MM.1S (cell line): ENCODE results near the gene SLC25A28.
"Not testable (repeated sequence)": the region's sequence is repeated elsewhere in the genome, so short reads cannot be mapped to it uniquely, and the experiment has no call there.

ENCODE experiments used
- DNase-seq: peaks from one replicate; pipeline ENCODE4 v3.0.0-alpha.2; 2015
- H2AFZ ChIP-seq: fragments of 300-600 bp; sonication (generic); 2 replicates; pipeline ENCODE4 v1.6.0; 2016; ENCODE audit warnings: antibody characterized with exemption, low read length
- H3F3A ChIP-seq: fragments of 300-600 bp; sonication (generic); 2 replicates; pipeline ENCODE4 v1.6.1; 2016; ENCODE audit warnings: mild to moderate bottlenecking, antibody characterized with exemption, low read length, moderate library complexity, mixed read lengths; ENCODE audit not compliant: insufficient read depth
- H3K27ac ChIP-seq: fragments of 300-600 bp; sonication (generic); 2 replicates; pipeline ENCODE4 v1.5.1; 2016; ENCODE audit warnings: mild to moderate bottlenecking, low read length
- H3K27me3 ChIP-seq: fragments of 300-600 bp; sonication (generic); replicated peaks from 2 replicates; pipeline ENCODE4 v1.6.0; 2016; ENCODE audit warnings: low read length; ENCODE audit not compliant: insufficient read depth
- H3K36me3 ChIP-seq: fragments of 300-600 bp; sonication (generic); replicated peaks from 2 replicates; pipeline ENCODE4 v1.6.1; 2016; ENCODE audit warnings: mild to moderate bottlenecking, low read length, mixed read lengths; ENCODE audit not compliant: insufficient read depth
- H3K4me1 ChIP-seq: fragments of 300-600 bp; sonication (generic); 2 replicates; pipeline ENCODE4 v1.6.1; 2016; ENCODE audit warnings: low read length, mixed read lengths
- H3K4me2 ChIP-seq: fragments of 300-600 bp; sonication (generic); 2 replicates; pipeline ENCODE4 v1.6.0; 2016; ENCODE audit warnings: low read depth, low read length
- H3K4me3 ChIP-seq: fragments of 300-600 bp; sonication (generic); 2 replicates; pipeline ENCODE4 v1.5.1; 2016; ENCODE audit warnings: low read length, mixed read lengths
- H3K79me2 ChIP-seq: fragments of 300-600 bp; sonication (generic); 2 replicates; pipeline ENCODE4 v1.6.1; 2016; ENCODE audit warnings: mixed run types, low read length, mixed read lengths
- H3K9ac ChIP-seq: fragments of 300-600 bp; sonication (generic); 2 replicates; pipeline ENCODE4 v1.6.1; 2016; ENCODE audit warnings: low read length, mixed read lengths
- H3K9me2 ChIP-seq: fragments of 300-600 bp; sonication (generic); replicated peaks from 2 replicates; pipeline ENCODE4 v1.6.1; 2016; ENCODE audit warnings: mild to moderate bottlenecking, low read length, mixed read lengths; ENCODE audit not compliant: insufficient read depth
- H3K9me3 ChIP-seq: fragments of 300-600 bp; sonication (generic); replicated peaks from 2 replicates; pipeline ENCODE4 v1.6.1; 2016; ENCODE audit warnings: mild to moderate bottlenecking, low read length, mixed read lengths; ENCODE audit not compliant: insufficient read depth
- H4K20me1 ChIP-seq: fragments of 300-600 bp; sonication (generic); 2 replicates; pipeline ENCODE4 v1.6.1; 2016; ENCODE audit warnings: mild to moderate bottlenecking, low read length, moderate library complexity, mixed read lengths; ENCODE audit not compliant: insufficient read depth
- CTCF ChIP-seq: fragments of 300-600 bp; sonication (generic); IDR thresholded peaks from 2 replicates; pipeline ENCODE4 v1.5.1; 2016; ENCODE audit warnings: antibody characterized with exemption, low read length, mixed read lengths
- EZH2 ChIP-seq: fragments of 300-600 bp; sonication (generic); optimal IDR thresholded peaks from 2 replicates; pipeline ENCODE3; 2017; ENCODE audit warnings: low read depth, mild to moderate bottlenecking, antibody characterized with exemption, low read length, mixed read lengths
- EZH2phosphoT487 ChIP-seq: fragments of 300-600 bp; sonication (generic); IDR thresholded peaks from 2 replicates; pipeline ENCODE4 v1.6.1; 2018; ENCODE audit warnings: antibody characterized with exemption, low read length

SLC25A28 gene

GRCh38 chr10:99628923-99629624, 8.8 kb upstream of the SLC25A28 start:
- Histone ChIP-seq H4K20me1 (no peaks in the 10 kb centered on the region), H3K79me2 (no peaks in the 10 kb centered on the region), H3K4me1 (no peaks in the 10 kb centered on the region), H3K27me3 (no peaks in the 10 kb centered on the region), H3K9ac (no peak overlapping the region), H3F3A (no peaks in the 10 kb centered on the region), H3K27ac (no peak overlapping the region), H3K4me2 (no peak overlapping the region), H3K4me3 (no peak overlapping the region), H3K9me3 (no peaks in the 10 kb centered on the region), H2AFZ (no peak overlapping the region), H3K36me3 (no peaks in the 10 kb centered on the region), H3K9me2 (no peaks in the 10 kb centered on the region)
- no peak for DNase-seq
- TF ChIP-seq EZH2 = no peak
- no peak for TF ChIP-seq CTCF
- no peak for TF ChIP-seq EZH2phosphoT487

- not testable (repeated sequence) for H3K4me1 ChIP-seq, H2AFZ ChIP-seq, H3K79me2 ChIP-seq, H3K36me3 ChIP-seq, H3K4me3 ChIP-seq, H3K27me3 ChIP-seq, H3K4me2 ChIP-seq, H3K27ac ChIP-seq, H3K9me3 ChIP-seq, H3K9me2 ChIP-seq, DNase-seq, H3K9ac ChIP-seq, H4K20me1 ChIP-seq
- H3F3A ChIP-seq = peaks cover 13% of the 10 kb centered on the region
These were observed 4.9 kb upstream of the SLC25A28 start for GRCh38 chr10:99625124-99625523.

- Histone ChIP-seq H3K4me2 (no peak overlapping the region), H2AFZ (no peak overlapping the region), H3K79me2 (peaks cover 10% of the 10 kb centered on the region), H3K27ac (no peak overlapping the region), H4K20me1 (no peaks in the 10 kb centered on the region), H3K27me3 (no peaks in the 10 kb centered on the region), H3K4me3 (no peak overlapping the region), H3K9me2 (no peaks in the 10 kb centered on the region), H3F3A (peaks cover 22% of the 10 kb centered on the region), H3K9ac (no peak overlapping the region), H3K9me3 (no peaks in the 10 kb centered on the region), H3K36me3 (no peaks in the 10 kb centered on the region), H3K4me1 (peaks cover 4% of the 10 kb centered on the region; the same call in 1 of the 2 replicates)
- no peak for DNase-seq
- TF ChIP-seq EZH2 (no peak), EZH2phosphoT487 (no peak), CTCF (no peak)
These were observed 3.7 kb upstream of the SLC25A28 start for GRCh38 chr10:99623919-99624318.
